Right renal cortex interstitium (tissue), 3 donors: ENCODE measurements around the gene LARP4B. TPM values are rescaled to one million over a fixed set of nuclear protein-coding genes. Genes with fewer than 3 reads are reported as not detected.

Experiments
- DNase-seq, 3 donors: peaks; one replicate each; pipeline ENCODE4 v3.0.0-alpha.2; 2013; ENCODE audit warnings: low read depth in 3 of 3, low spot score in 2 of 3
- polyA plus RNA-seq, 3 donors: library from polyadenylated mRNA; unstranded; fragments of 120-200 nt; gene quantifications; one replicate each; pipeline ENCODE4 v1.2.1, GENCODE V29; 2013; ENCODE audit not compliant: insufficient read length in 3 of 3

LARP4B gene
- polyA plus RNA-seq, 3 donors, result 36.5 to 39.6 (median 39.3) TPM

DNA sequence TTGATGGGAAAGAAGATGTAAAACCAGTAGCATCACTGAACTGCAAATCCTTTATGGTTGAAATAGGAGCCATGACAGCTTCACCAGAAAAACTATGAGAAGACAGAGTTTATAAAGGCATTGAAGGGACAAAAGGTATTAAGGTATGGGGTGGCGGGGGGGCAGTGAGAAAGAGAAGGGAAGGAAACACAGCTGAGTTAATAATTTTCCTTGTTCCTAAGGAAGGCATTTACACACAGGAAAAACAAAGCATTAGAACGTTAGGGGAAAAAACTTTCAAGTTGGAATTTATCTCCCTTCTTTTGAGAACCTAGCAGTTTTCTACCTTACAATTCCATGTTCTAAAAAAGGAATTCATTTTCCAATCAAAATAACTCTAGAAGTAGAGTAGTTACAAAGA is 4.4 kb downstream of the LARP4B start:
- no peak for DNase-seq

DNA sequence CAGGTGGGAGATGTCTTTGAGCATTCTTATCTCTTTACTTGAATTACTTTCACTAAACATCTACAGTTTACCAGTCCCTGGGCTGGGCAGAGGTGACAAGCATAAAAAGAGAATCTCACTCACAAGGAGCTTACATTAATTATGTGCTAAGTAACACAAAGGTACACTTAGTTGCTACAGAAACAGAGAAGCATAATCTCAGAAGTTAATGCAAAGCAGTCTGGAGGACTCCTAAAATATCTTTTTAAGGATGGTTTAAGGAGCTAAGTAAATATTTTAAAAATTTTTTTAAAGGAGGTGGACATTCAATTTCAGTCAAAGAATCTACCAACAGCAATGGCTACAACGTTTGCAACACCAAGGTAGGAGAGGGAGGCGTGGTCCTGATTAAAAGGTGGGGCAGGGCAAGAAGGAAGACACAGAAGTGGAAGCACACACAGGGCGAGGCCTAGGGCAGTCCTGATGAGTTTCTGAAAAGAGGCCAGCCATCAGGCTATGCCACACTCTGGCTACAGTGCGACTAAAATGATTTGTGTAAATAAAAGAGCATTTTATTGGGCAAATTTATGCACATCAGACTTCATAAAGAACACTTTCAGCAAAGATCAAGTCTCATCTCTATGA is 5.3 kb downstream of the LARP4B start:
- DNase-seq, result no peak

DNA sequence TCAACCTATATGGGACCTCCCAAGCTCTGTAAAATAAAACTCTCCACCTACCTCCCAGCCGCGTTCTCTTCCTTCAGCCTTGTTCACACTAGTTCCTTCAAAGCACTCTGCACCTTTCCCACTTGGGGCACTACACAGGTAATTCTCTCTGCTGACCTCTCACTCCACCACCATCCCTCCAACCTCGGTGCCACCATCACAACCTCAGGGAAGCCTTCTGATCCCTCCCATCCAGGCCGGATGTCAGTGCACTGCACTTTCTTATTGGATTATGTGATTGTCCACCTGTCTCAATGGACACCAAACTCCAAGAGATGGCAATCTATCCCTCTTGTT is 7.0 kb downstream of the LARP4B start:
- DNase-seq, result no peak

DNA sequence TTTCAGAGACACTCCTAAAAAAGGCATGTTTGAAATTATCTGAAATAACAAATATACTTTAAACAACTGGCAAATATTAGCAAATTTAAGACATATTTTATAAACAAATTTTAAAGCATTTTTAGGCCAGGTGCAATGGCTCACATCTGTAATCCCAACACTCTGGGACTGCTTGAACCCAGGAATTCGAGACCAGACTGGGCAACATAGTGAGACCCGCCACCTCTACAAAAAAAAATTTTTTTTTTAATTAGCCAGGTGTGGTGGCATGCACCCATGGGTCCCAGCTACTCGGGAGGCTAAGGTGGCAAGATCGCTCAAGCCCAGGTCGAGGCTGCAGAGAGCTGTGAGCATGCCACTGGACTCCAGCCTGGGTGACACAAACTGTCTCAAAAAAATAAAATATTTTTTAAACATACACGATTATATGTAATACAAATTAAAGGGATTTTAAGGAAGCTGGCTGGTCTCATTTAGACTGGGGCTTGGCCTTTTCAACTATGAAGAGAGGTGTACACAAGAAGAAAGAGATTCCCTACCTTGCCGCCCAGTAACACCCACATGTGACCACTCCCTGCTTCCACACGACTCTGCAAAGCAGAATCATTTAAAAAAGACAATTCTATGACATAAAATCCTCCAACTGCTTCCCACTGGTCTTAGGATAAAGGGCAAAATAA is 7.5 kb downstream of the LARP4B start:
- DNase-seq, result no peak

DNA sequence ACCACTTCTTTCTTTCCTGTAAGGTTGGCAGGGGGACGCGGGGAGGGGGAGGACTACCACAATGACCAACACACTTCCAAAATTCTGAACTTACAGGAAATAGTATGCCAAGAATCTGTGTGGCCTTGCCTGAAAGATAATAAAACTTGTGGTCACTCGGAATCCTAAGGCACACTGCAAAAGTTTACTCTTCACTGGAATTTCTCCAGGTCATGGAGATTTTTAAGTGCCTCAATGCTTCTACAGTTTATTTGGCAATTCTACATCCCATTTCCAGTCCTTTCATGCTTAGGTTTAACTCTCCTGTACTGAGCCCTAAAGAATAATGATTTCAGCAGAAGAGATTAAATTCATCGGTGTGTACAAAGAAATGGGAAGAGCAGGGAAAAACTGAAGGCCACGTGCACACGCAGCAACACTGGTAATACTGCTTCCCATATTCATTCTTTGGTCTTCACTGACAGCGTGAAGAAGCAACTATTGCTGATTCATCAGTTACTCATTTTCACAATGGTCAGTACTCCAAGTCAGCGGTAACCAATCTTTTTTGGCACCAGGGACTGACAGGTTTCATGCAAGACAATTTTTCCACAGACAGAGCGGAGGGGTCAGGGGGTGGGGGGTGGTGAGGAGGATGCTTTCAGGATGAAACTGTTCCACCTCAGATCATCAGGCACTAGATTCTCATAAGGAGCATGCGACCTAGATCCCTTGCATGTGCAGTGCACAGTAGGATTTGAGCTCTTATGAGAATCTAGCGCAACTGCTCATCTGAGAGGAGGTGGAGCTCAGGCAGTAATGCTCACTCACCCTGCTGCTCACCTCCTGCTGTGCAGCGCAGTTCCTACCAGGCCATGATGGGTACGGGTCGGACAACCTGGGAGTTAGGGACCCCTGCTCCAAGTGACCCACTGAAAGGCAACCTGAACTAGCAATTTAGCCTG is 9.8 kb downstream of the LARP4B start:
- DNase-seq, result no peak

DNA sequence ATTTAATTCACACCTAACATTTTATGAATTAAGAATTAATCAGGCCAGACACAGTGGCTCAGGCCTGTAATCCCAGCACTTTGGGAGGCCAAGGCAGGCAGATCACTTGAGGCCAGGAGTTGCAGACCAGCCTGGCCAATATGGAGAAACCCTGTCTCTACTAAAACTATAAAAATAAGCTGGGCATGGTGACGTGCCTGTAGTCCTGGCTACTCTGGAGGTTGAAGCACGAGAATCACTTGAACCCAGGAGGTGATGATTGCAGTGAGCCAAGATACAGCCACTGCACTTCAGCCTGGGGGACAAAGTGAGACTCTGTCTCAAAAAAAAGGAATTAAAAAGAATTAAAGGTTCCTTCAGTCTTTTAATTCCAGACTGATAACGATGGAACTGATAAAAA is 11.1 kb downstream of the LARP4B start:
- no peak for DNase-seq

DNA sequence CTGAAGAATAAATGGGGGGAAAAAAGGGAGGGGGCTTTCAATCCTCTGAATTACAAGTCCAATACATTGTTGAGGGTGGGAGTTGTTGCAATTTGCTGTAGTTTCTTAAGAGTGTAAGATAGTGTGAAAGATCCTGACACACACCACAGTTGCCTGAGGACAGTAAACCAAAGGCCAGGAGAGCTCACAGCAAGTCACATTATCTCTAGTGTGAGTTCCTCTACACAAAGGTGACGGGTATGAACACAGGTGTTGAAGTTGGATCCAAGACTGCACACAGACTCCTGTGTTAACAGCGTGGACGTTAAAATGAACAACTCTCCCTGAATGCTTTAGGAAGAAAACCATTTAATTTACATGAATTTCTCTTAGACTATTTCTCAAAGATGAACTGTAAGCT is 12.0 kb downstream of the LARP4B start:
- DNase-seq, result no peak

DNA sequence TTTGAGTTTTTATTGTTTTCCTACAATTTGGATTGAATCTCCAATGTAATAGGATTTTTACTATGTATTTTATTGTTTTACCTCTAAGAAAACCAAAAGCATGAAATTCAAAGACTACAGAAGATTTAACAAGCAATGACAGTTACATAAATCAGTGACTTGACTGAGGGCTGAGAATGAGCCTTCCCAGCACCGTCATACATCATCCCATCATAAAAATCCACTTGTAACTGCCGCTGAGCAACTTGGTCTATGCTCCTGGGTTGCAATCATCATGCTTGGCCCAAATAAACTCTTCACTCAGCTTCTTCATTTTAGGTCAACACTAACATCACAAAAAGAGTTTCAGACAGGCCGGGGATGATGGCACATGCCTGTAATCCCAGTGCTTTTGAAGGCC is 13.5 kb downstream of the LARP4B start:
- DNase-seq, result no peak

DNA sequence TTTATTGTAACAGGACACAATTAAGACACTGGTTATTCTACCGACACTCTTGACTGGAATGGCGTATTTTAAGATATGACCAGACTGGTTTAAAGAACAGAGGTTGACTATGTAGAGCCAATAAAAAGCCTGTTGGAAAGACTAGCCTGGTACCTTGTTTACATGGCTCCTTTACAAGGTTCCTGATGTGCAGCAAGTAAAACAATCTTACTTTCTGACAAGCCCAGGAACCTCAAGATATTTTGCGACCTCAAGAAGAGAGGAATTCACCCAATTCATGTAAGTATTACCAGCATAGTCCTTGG is 14.1 kb downstream of the LARP4B start:
- no peak for DNase-seq

DNA sequence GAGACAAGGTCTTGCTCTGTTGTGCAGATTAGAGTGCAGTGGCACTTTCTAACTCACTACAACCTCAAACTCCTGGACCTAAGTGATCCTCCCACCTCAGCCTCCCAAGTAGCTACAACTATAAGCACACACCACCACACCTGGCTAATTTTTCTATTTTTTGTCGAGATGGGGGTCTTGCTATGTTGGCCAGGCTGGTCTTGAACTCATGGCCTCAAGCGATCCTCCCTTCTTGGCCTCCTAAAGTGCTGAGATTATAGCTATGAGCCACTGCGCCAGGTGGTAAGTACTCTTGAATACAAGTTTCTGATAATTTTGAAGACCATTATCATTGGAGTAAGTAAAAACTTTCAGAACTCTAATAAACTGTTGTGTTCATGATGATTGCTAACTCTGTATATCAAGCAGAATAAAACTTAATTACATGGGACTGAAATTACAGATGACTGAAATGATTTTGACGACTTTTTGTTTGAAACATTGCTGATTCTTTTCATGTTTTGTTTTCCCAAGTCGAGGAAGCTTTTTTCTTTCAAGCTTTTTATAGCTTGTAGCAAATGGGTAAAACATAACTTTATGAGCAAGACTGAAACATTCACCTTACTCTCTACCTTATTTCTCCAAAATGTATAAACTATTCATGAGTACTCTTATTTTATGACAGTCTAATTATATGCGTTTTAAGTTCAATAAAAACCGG is 14.6 kb downstream of the LARP4B start:
- DNase-seq, result no peak

DNA sequence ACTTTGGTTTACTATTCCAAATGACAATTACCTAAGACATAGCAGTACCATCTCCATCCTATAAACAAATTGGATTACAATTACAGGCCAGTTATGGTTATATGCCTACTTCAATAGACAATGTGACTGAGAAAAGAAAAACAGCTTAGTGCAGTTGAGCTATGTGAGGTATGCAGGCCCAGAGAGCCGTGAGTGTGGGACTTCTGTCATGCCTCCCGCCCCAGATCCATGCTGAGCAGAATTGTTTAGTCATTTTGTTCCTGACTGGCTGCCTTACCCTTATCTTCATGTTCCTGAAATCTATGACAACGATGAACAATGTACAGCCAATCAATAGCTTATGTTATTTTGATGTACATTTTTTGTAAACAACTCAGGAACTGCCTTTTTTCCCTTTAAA is 21.7 kb downstream of the LARP4B start:
- DNase-seq, result no peak

DNA sequence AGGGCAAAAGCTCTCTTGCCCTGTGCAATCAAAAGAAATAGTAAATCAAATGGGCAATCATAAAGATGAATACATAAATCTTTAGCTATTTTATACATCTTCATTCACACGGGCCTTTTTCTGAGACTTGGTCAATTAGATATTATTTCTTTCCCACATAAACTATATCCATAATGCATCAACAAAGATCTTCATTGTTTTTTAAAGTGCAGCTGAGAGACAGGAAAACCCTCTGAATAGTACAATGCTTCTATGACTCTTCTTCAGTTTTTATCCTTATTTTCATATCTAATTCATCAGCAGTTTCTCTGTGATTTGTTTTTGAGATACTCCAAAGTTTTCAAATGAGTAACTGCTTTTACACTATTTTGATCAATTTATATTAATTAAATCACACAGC is 25.5 kb downstream of the LARP4B start:
- DNase-seq, result no peak

DNA sequence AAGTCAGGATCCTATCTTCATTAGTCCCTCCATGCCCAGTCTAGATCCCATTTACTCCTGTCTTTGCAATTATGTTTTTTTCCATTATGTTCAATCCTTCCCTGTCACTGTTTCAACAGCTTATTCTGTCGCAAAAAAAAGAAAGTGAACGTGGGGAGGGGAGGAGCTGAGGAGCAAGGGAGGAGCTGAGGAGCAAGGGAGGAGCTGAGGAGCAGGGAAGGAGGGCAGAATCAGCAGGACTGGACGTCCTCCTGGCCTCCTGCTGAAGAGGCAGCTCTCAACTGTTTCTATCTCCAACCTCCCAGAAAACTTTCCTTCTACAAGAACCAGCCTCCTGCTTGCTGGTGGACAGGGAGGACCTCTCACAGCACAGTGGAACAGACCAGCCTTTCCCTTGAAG is 26.0 kb downstream of the LARP4B start:
- no peak for DNase-seq

DNA sequence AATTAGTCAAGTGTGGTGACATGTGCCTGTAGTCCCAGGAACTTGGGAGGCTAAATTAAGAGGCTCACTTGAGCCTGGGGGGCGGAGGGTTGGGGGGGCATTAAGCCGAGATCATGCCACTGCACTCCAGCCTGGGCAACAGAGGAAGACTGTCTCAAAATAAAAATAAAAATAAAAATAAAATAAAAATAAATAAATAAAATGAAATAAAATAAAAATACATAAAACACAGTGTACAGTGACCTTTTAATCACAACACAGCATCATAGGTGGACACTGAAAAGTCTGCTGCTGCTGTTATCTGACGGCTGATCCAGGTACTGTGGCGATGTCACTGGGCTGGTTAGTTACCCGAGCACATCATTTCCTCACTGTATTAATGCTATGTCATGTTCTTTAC is 27.1 kb downstream of the LARP4B start:
- DNase-seq, result no peak

DNA sequence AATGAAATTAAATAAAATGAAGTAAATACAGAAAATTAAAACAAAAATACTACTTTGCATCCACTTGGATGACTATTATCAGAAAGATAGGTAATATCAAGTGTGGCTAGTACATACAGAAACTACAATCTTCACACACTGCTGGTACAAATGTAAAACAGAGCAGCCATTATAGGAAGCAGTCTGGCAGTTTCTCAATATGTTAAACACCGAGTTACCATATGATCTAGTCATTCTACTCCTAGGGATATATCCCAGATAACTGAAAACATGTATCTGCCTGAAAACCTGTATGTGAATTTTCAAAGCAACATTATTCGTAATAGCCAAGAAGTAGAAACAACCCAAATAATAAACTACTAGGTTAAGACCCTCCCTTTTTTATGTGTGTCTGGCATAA is 33.4 kb downstream of the LARP4B start:
- no peak for DNase-seq

DNA sequence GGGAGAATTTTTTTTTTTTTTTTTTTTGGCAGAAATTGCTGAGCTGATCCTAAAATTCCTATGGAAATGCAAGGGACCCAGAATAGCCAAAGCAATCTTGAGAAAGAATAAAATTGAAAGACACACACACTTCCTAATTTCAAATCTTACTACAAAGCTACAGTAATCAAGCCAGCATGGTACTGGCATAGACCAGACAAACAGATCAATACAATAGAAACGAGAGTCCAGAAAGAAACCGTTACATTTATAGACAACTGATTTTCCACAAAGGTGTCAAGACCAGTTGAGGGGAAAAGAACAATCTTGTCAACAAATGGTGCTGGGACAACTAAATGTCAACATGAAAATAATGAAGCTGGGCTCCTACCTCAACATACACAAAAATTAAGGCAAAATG is 34.5 kb downstream of the LARP4B start:
- no peak for DNase-seq

DNA sequence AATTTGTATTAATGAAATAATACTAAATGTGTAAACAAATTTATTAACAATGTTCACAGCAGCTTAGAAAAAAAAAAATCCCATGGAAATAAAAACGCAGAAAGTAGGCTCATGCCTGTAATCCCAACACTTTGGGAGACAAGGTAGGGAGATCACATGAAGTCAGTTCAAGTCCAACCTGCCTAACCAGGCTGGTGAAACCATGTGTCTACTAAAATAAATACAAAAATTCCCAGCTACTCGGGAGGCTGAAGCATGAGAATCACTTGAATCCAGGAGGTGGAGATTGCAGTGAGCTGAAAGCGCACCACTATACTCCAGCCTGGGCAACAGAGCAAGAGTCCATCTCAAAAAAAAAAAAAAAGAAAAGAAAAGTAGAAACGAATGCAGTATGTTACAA is 36.2 kb downstream of the LARP4B start:
- DNase-seq, result no peak

DNA sequence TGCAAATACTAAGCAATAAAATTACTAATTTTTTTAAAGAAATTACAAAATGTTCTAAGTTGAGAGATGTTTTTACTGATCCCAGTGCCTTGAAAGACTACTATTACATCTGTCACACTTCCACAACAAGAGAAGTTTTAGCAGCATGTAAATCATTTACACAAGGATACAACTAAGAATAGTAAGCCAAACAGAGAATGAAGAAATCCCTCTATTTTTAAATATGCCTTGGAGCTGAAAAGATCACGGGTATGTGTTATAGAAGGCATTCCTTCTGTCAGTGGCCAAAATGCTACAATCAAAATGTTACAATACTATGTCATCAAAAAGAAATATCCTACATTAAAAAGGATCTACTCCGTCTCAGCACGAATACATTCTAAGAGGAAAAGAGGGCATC is 52.6 kb downstream of the LARP4B start:
- DNase-seq, result no peak

DNA sequence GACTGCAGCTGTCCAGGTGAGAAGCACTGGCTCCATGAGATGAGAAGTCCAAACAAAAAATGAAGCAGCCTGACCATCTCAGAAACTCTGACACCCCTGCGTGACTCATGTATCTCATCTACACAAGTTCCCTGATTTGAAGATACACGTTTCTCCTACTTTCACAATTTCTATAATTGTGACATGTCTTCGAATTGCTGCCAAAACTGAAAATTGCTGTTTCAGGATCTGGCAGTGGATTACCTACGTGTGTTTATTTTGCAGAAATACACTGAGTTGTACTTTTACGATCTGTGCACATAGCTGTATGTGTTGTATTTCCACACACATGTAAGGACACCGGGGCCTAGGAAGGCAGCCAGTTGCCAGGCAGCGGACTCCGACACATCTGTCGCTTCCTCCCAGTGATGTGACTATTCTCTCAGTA is 53.2 kb downstream of the LARP4B start:
- DNase-seq, result no peak

DNA sequence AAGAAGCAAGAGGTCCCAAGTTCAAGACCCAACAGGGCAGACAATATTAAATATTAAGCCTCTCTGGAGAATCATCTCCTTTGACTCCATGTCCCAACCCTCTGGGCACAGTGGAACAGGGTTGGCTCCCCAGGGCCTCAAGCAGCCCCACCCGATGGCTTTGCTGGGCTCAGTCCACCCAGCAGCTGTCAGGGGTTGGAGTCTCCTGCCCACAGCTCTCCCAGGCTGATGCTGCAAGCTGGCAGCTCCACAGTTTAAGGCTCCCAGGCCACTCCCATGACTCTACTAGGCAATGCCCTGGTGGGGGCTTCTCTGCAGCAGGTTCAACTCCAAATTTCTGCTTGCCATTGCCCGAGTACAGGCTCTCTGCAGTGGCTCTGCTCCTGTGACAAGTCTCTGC is 55.1 kb downstream of the LARP4B start:
- DNase-seq, result no peak

DNA sequence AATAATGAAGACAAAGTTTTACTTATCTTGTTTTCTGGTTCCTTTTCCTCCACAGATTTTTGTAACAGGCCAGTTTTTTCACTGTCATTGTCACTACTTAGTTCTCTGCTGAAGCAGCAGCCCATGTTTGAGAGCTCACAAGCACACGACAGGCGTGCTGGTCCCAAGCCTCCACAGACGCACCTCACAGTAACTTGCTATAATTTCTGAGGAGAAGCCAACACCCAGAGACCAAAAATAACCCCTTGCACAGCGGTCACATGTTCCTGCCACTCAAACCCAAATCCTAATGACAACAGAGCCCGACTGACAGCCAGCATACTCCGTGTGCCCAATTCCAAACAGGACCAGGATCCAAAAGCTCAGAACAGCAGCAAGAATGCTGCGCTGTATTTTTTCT is 58.5 kb downstream of the LARP4B start:
- DNase-seq, result no peak
